CD14-positive monocyte (primary cell): ENCODE results near the gene RASSF5. TPM values are rescaled to one million over a fixed set of nuclear protein-coding genes. Genes with fewer than 3 reads are reported as not detected.

Source experiments
- DNase-seq, 3 donors: peaks; one replicate each; pipeline ENCODE4 v3.0.0-alpha.2; 2011 to 2022
- H2AFZ ChIP-seq: 2 replicates; pipeline ENCODE4 v1.6.0; 2012; ENCODE audit warnings: mild to moderate bottlenecking, low read depth, low read length, inconsistent platforms; ENCODE audit not compliant: insufficient read depth, poor library complexity, severe bottlenecking
- H3K27ac ChIP-seq, 2 donors: 1 replicate in 1 of 2; 2 replicates in 1 of 2; pipeline ENCODE4 v1.5.1; 2012 to 2013; ENCODE audit warnings: low read length in 2 of 2, control low read depth in 1 of 2, inconsistent platforms in 1 of 2, low read depth in 1 of 2, mild to moderate bottlenecking in 1 of 2
- H3K27me3 ChIP-seq, 2 donors: one replicate each; pipeline versions ENCODE4 v1.6.0 to v1.6.1; 2011 to 2013; ENCODE audit warnings: low read length in 2 of 2; ENCODE audit not compliant: control insufficient read depth in 2 of 2, insufficient read depth in 2 of 2
- H3K36me3 ChIP-seq, 2 donors: replicated peaks in 1 of 2; 1 replicate in 1 of 2; 2 replicates in 1 of 2; pipeline versions ENCODE4 v1.5.1 to v1.6.1; 2012 to 2013; ENCODE audit warnings: low read length in 2 of 2, control low read depth in 1 of 2, inconsistent platforms in 1 of 2, mild to moderate bottlenecking in 1 of 2; ENCODE audit not compliant: insufficient read depth in 2 of 2, control insufficient read depth in 1 of 2
- H3K4me1 ChIP-seq, 2 donors: 1 replicate in 1 of 2; 2 replicates in 1 of 2; pipeline versions ENCODE4 v1.5.1 to v1.6.1; 2012 to 2013; ENCODE audit warnings: low read length in 2 of 2, control low read depth in 1 of 2, inconsistent platforms in 1 of 2, mild to moderate bottlenecking in 1 of 2, moderate library complexity in 1 of 2; ENCODE audit not compliant: insufficient read depth in 2 of 2, control insufficient read depth in 1 of 2
- H3K4me2 ChIP-seq: replicated peaks from 2 replicates; pipeline ENCODE3; 2012; ENCODE audit warnings: low read length, moderate library complexity, mild to moderate bottlenecking; ENCODE audit not compliant: poor library complexity, severe bottlenecking; ENCODE audit errors: extremely low read depth
- H3K4me3 ChIP-seq, 3 experiments: fragments of 200-600 bp in 1 of 3; sonication (generic) in 1 of 3; replicated peaks in 1 of 3; 1 replicate in 2 of 3; 2 replicates in 1 of 3; pipeline ENCODE4 v1.5.1; 2011 to 2013; ENCODE audit warnings: low read length in 3 of 3, mild to moderate bottlenecking in 3 of 3, control low read depth in 2 of 3, low read depth in 2 of 3, inconsistent platforms in 1 of 3, moderate library complexity in 1 of 3
- H3K79me2 ChIP-seq: 2 replicates; pipeline ENCODE4 v1.6.0; 2012; ENCODE audit warnings: mild to moderate bottlenecking, control low read depth, inconsistent platforms, low read length, moderate library complexity; ENCODE audit not compliant: insufficient read depth
- H3K9ac ChIP-seq: 2 replicates; pipeline ENCODE4 v1.6.0; 2017; ENCODE audit warnings: low read length, mild to moderate bottlenecking; ENCODE audit not compliant: insufficient read depth, poor library complexity, severe bottlenecking
- H3K9me3 ChIP-seq, 2 donors: replicated peaks in 1 of 2; 1 replicate in 1 of 2; 2 replicates in 1 of 2; pipeline versions ENCODE4 v1.5.1 to v1.6.1; 2012 to 2013; ENCODE audit warnings: low read length in 2 of 2, control low read depth in 1 of 2; ENCODE audit not compliant: control insufficient read depth in 1 of 2, insufficient read depth in 1 of 2
- H4K20me1 ChIP-seq: 2 replicates; pipeline ENCODE4 v1.6.0; 2012; ENCODE audit warnings: mild to moderate bottlenecking, low read length, control low read depth, moderate library complexity; ENCODE audit not compliant: insufficient read depth
- H3K27ac Mint-ChIP-seq, 7 donors: one replicate each; pipeline ENCODE4 v1.8.0; 2020; ENCODE audit warnings: mild to moderate bottlenecking in 7 of 7, mixed read lengths in 7 of 7, moderate library complexity in 6 of 7, inconsistent platforms in 2 of 7
- H3K27me3 Mint-ChIP-seq, 3 donors: one replicate each; pipeline ENCODE4 v1.8.0; 2021 to 2022; ENCODE audit warnings: low read depth in 3 of 3, mild to moderate bottlenecking in 3 of 3, mixed read lengths in 3 of 3, moderate library complexity in 3 of 3, inconsistent platforms in 1 of 3
- H3K36me3 Mint-ChIP-seq, 2 donors: one replicate each; pipeline ENCODE4 v1.8.0; 2020; ENCODE audit warnings: mixed read lengths in 2 of 2, inconsistent platforms in 1 of 2, mild to moderate bottlenecking in 1 of 2
- H3K4me1 Mint-ChIP-seq: one replicate; pipeline ENCODE4 v1.8.0; 2020; ENCODE audit warnings: mild to moderate bottlenecking, mixed read lengths
- H3K4me3 Mint-ChIP-seq, 2 donors: one replicate each; pipeline ENCODE4 v1.8.0; 2020; ENCODE audit warnings: mild to moderate bottlenecking in 2 of 2, mixed read lengths in 2 of 2, moderate library complexity in 1 of 2
- H3K9me3 Mint-ChIP-seq, 7 donors: one replicate each; pipeline ENCODE4 v1.8.0; 2020 to 2022; ENCODE audit warnings: mixed read lengths in 7 of 7, mild to moderate bottlenecking in 6 of 7, moderate library complexity in 6 of 7, inconsistent platforms in 2 of 7
- CTCF ChIP-seq: fragments of 200-600 bp; IDR thresholded peaks from one replicate; pipeline ENCODE4 v1.8.0; 2022; ENCODE audit warnings: antibody characterized with exemption, mild to moderate bottlenecking
- WGBS: methylation state at CpG from one replicate; pipeline ENCODE4 v1.1.5; 2013; ENCODE audit warnings: missing lambda C conversion rate; ENCODE audit not compliant: insufficient coverage; 5-methylcytosine and 5-hydroxymethylcytosine counted together
- intact Hi-C, 2 donors: fragments of 100-400 bp; cut with micrococcal nuclease; formaldehyde crosslinking; loops; one replicate each; pipeline versions ENCODE4 v1.15.0 to v1.15.1; 2023
- polyA plus RNA-seq, 3 donors: library from polyadenylated mRNA; depleted of rRNA in 1 of 3; unstranded in 2 of 3; stranded (reverse) in 1 of 3; fragments of 300-500 nt in 2 of 3; fragments of >200 nt in 1 of 3; fragmentation: Illumina TruSeq in 2 of 3; gene quantifications; 1 replicate in 2 of 3; 2 replicates in 1 of 3; pipeline ENCODE4 v1.2.3, GENCODE V29; 2012 to 2021

RASSF5 gene
- polyA plus RNA-seq, 3 donors: 81.6 to 129 (median 127) TPM

- Histone ChIP-seq H2AFZ (no peak overlapping the region), H3K4me3 (no peak overlapping the region), H3K4me2 (no peak overlapping the region), H3K79me2 (peaks cover 14% of the 10 kb centered on the region), H3K9me3 (no peaks in the 10 kb centered on the region), H3K27me3 (no peaks in the 10 kb centered on the region), H3K36me3 (peaks cover 77 to 97% of the 10 kb centered on the region in 2 donors), H3K27ac (no peak overlapping the region), H3K9ac (no peak overlapping the region), H4K20me1 (peaks cover 81% of the 10 kb centered on the region), H3K4me1 (no peaks in the 10 kb centered on the region)
- Mint-ChIP-seq H3K4me1 (peaks cover 3% of the 10 kb centered on the region), H3K9me3 (peaks cover 0 to 2% (median 0%) of the 10 kb centered on the region in 7 donors), H3K27me3 (no peaks in the 10 kb centered on the region), H3K27ac (peak overlapping the region in 3 of 7 donors; percentile 26 to 36 (median 31)), H3K36me3 (peaks cover 69 to 82% of the 10 kb centered on the region in 2 donors), H3K4me3 (no peak overlapping the region)
- intact Hi-C loops: loop anchor here in 1 of 2 donors (5.0 kb wide), 1 partner anchor 112 kb away; no protein-coding TSS in a partner anchor
- TF ChIP-seq CTCF: no peak
- WGBS: 100% methylated on average over 5 of the region's 7 CpGs
- no peak for DNase-seq
Observed at GRCh38 chr1:206589206-206589605, 81.9 kb downstream of the RASSF5 start.

- peak in 1 of 3 donors; percentile 77 for DNase-seq
- peak; percentile 43 for TF ChIP-seq CTCF
- peaks cover 67 to 80% of the 10 kb centered on the region in 2 donors for H3K36me3 Mint-ChIP-seq
- H3K9ac ChIP-seq: no peak overlapping the region
- H3K27ac Mint-ChIP-seq: peak overlapping the region in 4 of 7 donors; percentile 21 to 50 (median 28)
- no peaks in the 10 kb centered on the region for H3K27me3 ChIP-seq
- peaks cover 71% of the 10 kb centered on the region for H4K20me1 ChIP-seq
- no peak overlapping the region for H3K4me3 ChIP-seq
- H3K4me1 Mint-ChIP-seq: peaks cover 3% of the 10 kb centered on the region
- H3K27me3 Mint-ChIP-seq: no peaks in the 10 kb centered on the region
- WGBS: 80% methylated on average over 3 of the region's 8 CpGs
- H3K9me3 ChIP-seq: no peaks in the 10 kb centered on the region
- no peak overlapping the region for H2AFZ ChIP-seq
- H3K4me1 ChIP-seq: no peaks in the 10 kb centered on the region
- H3K79me2 ChIP-seq: peaks cover 4% of the 10 kb centered on the region
- no peak overlapping the region for H3K4me3 Mint-ChIP-seq
- intact Hi-C loops: no loop called here
- H3K36me3 ChIP-seq: peaks cover 77 to 97% of the 10 kb centered on the region in 2 donors
- no peak overlapping the region for H3K4me2 ChIP-seq
- H3K9me3 Mint-ChIP-seq: no peaks in the 10 kb centered on the region
- H3K27ac ChIP-seq: peak overlapping the region in 1 of 2 donors; percentile 10
Observed at GRCh38 chr1:206590025-206590758, 82.9 kb downstream of the RASSF5 start.
